ENCODE data around the gene UGT2B7.
"Not testable (repeated sequence)": the region's sequence is repeated elsewhere in the genome, so short reads cannot be mapped to it uniquely, and the experiment has no call there.

UGT2B7 gene

GRCh38 chr4:69096111-69096656 lies at the start of gene UGT2B7:
Gene UGT2B7, plus strand, starts transcription at chr4:69096474. Its CDS starts 47 bp downstream, at chr4:69096521.
- no peak for DNase-seq

GRCh38 chr4:69049860-69050259 lies 46.4 kb upstream of the UGT2B7 start:
- DNase-seq = no peak

- DNase-seq = not testable (repeated sequence)
Measured at GRCh38 chr4:69050853-69051575, 45.3 kb upstream of the UGT2B7 start.

- DNase-seq = no peak
Measured at GRCh38 chr4:69051576-69051943, 44.7 kb upstream of the UGT2B7 start.

GRCh38 chr4:69053309-69053885 lies 42.9 kb upstream of the UGT2B7 start:
- not testable (repeated sequence) for DNase-seq

GRCh38 chr4:69054033-69054432 lies 42.2 kb upstream of the UGT2B7 start:
- not testable (repeated sequence) for DNase-seq

- DNase-seq = no peak
Measured at GRCh38 chr4:69054578-69055200, 41.6 kb upstream of the UGT2B7 start.

- DNase-seq = no peak
Measured at GRCh38 chr4:69056150-69056549, 40.1 kb upstream of the UGT2B7 start.

- no peak for DNase-seq
Measured at GRCh38 chr4:69056921-69057550, 39.2 kb upstream of the UGT2B7 start.

GRCh38 chr4:69057620-69058409 lies 38.5 kb upstream of the UGT2B7 start:
- DNase-seq = no peak

GRCh38 chr4:69058410-69059059 lies 37.7 kb upstream of the UGT2B7 start:
- no peak for DNase-seq

GRCh38 chr4:69060651-69061308 lies 35.5 kb upstream of the UGT2B7 start:
- no peak for DNase-seq

GRCh38 chr4:69064391-69064790 lies 31.9 kb upstream of the UGT2B7 start:
- DNase-seq = no peak

GRCh38 chr4:69066945-69067344 lies 29.3 kb upstream of the UGT2B7 start:
- no peak for DNase-seq

- DNase-seq = no peak
Measured at GRCh38 chr4:69069085-69069484, 27.2 kb upstream of the UGT2B7 start.

- DNase-seq = no peak
Measured at GRCh38 chr4:69070590-69070989, 25.7 kb upstream of the UGT2B7 start.

GRCh38 chr4:69071286-69071685 lies 25.0 kb upstream of the UGT2B7 start:
- no peak for DNase-seq

- DNase-seq = no peak
Measured at GRCh38 chr4:69073375-69073774, 22.9 kb upstream of the UGT2B7 start.

- DNase-seq = no peak
Measured at GRCh38 chr4:69075061-69075792, 21.0 kb upstream of the UGT2B7 start.

- DNase-seq = no peak
Measured at GRCh38 chr4:69078852-69079251, 17.4 kb upstream of the UGT2B7 start.

- no peak for DNase-seq
Measured at GRCh38 chr4:69088473-69088872, 7.8 kb upstream of the UGT2B7 start.
